Calu3 (cell line): ENCODE measurements around the gene ITSN2. TPM values are rescaled to one million over a fixed set of nuclear protein-coding genes. Genes with fewer than 3 reads are reported as not detected.

Experiments
- BruUV-seq: library from RNA; stranded (reverse); fragments of 400-500 nt; replicated peaks from 2 replicates; lab custom pipeline; 2021; lab: Mats Ljungman, UMichigan
- CTCF ChIA-PET: fragments of 300-600 bp; sonication (Branson Sonifier 250); formaldehyde crosslinking; loops from one replicate; lab custom pipeline; 2022; ENCODE audit warnings: antibody characterized with exemption; lab: Charles Lee
- DNase-seq: peaks from one replicate; pipeline ENCODE4 v3.0.0; 2022
- H3K27ac Mint-ChIP-seq: one replicate; pipeline ENCODE4 v1.8.0; 2022; ENCODE audit warnings: mixed read lengths; ENCODE audit not compliant: unreplicated experiment
- H3K27me3 Mint-ChIP-seq: one replicate; pipeline ENCODE4 v1.8.0; 2022; ENCODE audit warnings: mixed read lengths; ENCODE audit not compliant: unreplicated experiment
- H3K36me3 Mint-ChIP-seq: one replicate; pipeline ENCODE4 v1.8.0; 2022; ENCODE audit warnings: mild to moderate bottlenecking, moderate library complexity, mixed read lengths; ENCODE audit not compliant: insufficient read depth, unreplicated experiment
- H3K4me1 Mint-ChIP-seq: one replicate; pipeline ENCODE4 v1.8.0; 2022; ENCODE audit warnings: mild to moderate bottlenecking, low read depth, mixed read lengths; ENCODE audit not compliant: unreplicated experiment
- H3K4me3 Mint-ChIP-seq: one replicate; pipeline ENCODE4 v1.8.0; 2022; ENCODE audit warnings: mild to moderate bottlenecking, low read depth, moderate library complexity, mixed read lengths; ENCODE audit not compliant: unreplicated experiment
- H3K9me3 Mint-ChIP-seq: one replicate; pipeline ENCODE4 v1.8.0; 2022; ENCODE audit warnings: low read depth, mixed read lengths; ENCODE audit not compliant: unreplicated experiment
- CTCF ChIP-seq: fragments of 200-600 bp; IDR thresholded peaks from one replicate; pipeline ENCODE4 v1.8.0; 2022; ENCODE audit warnings: antibody characterized with exemption; ENCODE audit not compliant: unreplicated experiment
- intact Hi-C: fragments of 100-400 bp; cut with micrococcal nuclease; formaldehyde crosslinking; loops from one replicate; pipeline ENCODE4 v1.10.0; 2022; ENCODE audit not compliant: unreplicated experiment
- total RNA-seq: library from RNA; stranded (reverse); gene quantifications from 2 replicates; pipeline ENCODE4 v1.2.3, GENCODE V29; 2022

Gene ITSN2
- total RNA-seq, 1 experiment from 2014 or later: 45.4 TPM

GRCh38 chr2:24206714-24207113, 153.6 kb downstream of the ITSN2 start:
- no peak for TF ChIP-seq CTCF
- no peaks in the 10 kb centered on the region for H3K9me3 Mint-ChIP-seq
- H3K27me3 Mint-ChIP-seq: no peaks in the 10 kb centered on the region
- no peak for DNase-seq
- no peak overlapping the region for H3K27ac Mint-ChIP-seq
- intact Hi-C loops: no loop called here
- no peak overlapping the region for H3K4me3 Mint-ChIP-seq
- no peaks in the 10 kb centered on the region for H3K4me1 Mint-ChIP-seq
- H3K36me3 Mint-ChIP-seq: peaks cover 5% of the 10 kb centered on the region
- CTCF ChIA-PET: no interaction called here
- no TSS peak for BruUV-seq

GRCh38 chr2:24206242-24206641, 154.1 kb downstream of the ITSN2 start:
- H3K4me1 Mint-ChIP-seq: no peaks in the 10 kb centered on the region
- no TSS peak for BruUV-seq
- CTCF ChIA-PET: no interaction called here
- H3K9me3 Mint-ChIP-seq: no peaks in the 10 kb centered on the region
- no peaks in the 10 kb centered on the region for H3K27me3 Mint-ChIP-seq
- intact Hi-C loops: no loop called here
- DNase-seq: no peak
- H3K27ac Mint-ChIP-seq: no peak overlapping the region
- no peak overlapping the region for H3K4me3 Mint-ChIP-seq
- peaks cover 6% of the 10 kb centered on the region for H3K36me3 Mint-ChIP-seq
- no peak for TF ChIP-seq CTCF

GRCh38 chr2:24205131-24205530, 155.2 kb downstream of the ITSN2 start:
- CTCF ChIA-PET: no interaction called here
- no peaks in the 10 kb centered on the region for H3K9me3 Mint-ChIP-seq
- H3K4me3 Mint-ChIP-seq: no peak overlapping the region
- DNase-seq: no peak
- H3K36me3 Mint-ChIP-seq: peaks cover 7% of the 10 kb centered on the region
- H3K4me1 Mint-ChIP-seq: no peaks in the 10 kb centered on the region
- no peaks in the 10 kb centered on the region for H3K27me3 Mint-ChIP-seq
- intact Hi-C loops: no loop called here
- no peak for TF ChIP-seq CTCF
- no peak overlapping the region for H3K27ac Mint-ChIP-seq
- BruUV-seq: no TSS peak

GRCh38 chr2:24204505-24204904, 155.8 kb downstream of the ITSN2 start:
- H3K27me3 Mint-ChIP-seq: no peaks in the 10 kb centered on the region
- no peak for DNase-seq
- CTCF ChIA-PET: no interaction called here
- no peaks in the 10 kb centered on the region for H3K4me1 Mint-ChIP-seq
- no peak overlapping the region for H3K27ac Mint-ChIP-seq
- TF ChIP-seq CTCF: no peak
- no peaks in the 10 kb centered on the region for H3K9me3 Mint-ChIP-seq
- no peak overlapping the region for H3K4me3 Mint-ChIP-seq
- BruUV-seq: no TSS peak
- intact Hi-C loops: no loop called here
- peaks cover 7% of the 10 kb centered on the region for H3K36me3 Mint-ChIP-seq
